ENCODE measurements around the gene RARB. TPM values are rescaled to one million over a fixed set of nuclear protein-coding genes. Genes with fewer than 3 reads are reported as not detected.

RARB gene
- total RNA-seq, 1 experiment from 2014 or later: not detected

GRCh38 chr3:25554376-25554775 lies 126.3 kb downstream of the RARB start:
- Mint-ChIP-seq H3K27me3 (ENCODE audit: insufficient read depth, unreplicated experiment) (no peaks in the 10 kb centered on the region), H3K4me3 (ENCODE audit: unreplicated experiment) (no peak overlapping the region), H3K27ac (ENCODE audit: low read depth, unreplicated experiment) (no peak overlapping the region), H3K9me3 (ENCODE audit: unreplicated experiment) (no peaks in the 10 kb centered on the region), H3K36me3 (ENCODE audit: insufficient read depth, unreplicated experiment) (no peaks in the 10 kb centered on the region), H3K4me1 (ENCODE audit: insufficient read depth, unreplicated experiment) (no peaks in the 10 kb centered on the region)
- no peak for DNase-seq (ENCODE audit: unreplicated experiment)
- intact Hi-C loops (cut with micrococcal nuclease): no loop called here
- POLR2A ChIA-PET: no interaction called here
- TF ChIP-seq, protein P1, sequence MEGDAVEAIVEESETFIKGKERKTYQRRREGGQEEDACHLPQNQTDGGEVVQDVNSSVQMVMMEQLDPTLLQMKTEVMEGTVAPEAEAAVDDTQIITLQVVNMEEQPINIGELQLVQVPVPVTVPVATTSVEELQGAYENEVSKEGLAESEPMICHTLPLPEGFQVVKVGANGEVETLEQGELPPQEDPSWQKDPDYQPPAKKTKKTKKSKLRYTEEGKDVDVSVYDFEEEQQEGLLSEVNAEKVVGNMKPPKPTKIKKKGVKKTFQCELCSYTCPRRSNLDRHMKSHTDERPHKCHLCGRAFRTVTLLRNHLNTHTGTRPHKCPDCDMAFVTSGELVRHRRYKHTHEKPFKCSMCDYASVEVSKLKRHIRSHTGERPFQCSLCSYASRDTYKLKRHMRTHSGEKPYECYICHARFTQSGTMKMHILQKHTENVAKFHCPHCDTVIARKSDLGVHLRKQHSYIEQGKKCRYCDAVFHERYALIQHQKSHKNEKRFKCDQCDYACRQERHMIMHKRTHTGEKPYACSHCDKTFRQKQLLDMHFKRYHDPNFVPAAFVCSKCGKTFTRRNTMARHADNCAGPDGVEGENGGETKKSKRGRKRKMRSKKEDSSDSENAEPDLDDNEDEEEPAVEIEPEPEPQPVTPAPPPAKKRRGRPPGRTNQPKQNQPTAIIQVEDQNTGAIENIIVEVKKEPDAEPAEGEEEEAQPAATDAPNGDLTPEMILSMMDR (IDR thresholded peaks at IDR 0.05; ENCODE audit: unreplicated experiment): no peak
- CTCF ChIA-PET: no interaction called here
- no TSS peak for BruUV-seq (replicated peaks)

DNA sequence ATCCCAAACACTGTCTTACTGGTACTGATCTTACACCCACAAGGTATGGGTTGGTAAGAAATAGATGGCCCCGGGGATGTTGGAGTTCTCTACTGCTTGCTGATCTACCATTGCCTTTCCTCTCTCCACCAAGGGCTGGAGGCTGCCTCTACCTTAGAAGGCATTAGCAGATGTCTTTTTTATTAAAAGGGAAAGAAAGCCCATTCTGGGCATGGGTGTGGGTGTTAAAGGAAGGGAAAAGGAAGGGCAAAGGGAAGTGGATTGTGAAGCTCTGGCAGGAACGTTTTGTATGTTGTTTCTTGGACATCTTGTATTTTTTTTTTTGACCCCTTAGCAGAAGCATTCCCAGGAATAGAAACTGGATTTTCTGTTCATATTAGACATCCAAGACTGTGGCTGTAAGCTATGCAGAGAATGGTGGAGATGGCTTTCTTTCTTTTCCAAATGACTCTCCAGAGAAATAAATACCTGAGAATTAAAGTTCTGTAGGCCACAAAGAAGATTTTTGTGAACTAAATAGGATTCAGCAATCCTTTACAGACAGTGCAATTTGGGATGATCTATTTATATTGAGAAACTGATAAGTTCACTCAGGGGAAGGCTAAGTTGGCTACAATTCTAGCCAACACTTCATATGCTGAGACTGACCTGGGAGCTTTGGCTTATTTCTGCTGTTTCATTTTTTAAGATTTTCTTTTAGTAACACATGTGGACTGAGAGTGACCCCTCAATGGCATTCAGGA lies 127.8 kb downstream of the RARB start:
- no peak for DNase-seq (ENCODE audit: unreplicated experiment)
- BruUV-seq (replicated peaks): no TSS peak
- Mint-ChIP-seq H3K9me3 (ENCODE audit: unreplicated experiment) (no peaks in the 10 kb centered on the region), H3K27ac (ENCODE audit: low read depth, unreplicated experiment) (no peak overlapping the region), H3K27me3 (ENCODE audit: insufficient read depth, unreplicated experiment) (no peaks in the 10 kb centered on the region), H3K36me3 (ENCODE audit: insufficient read depth, unreplicated experiment) (no peaks in the 10 kb centered on the region), H3K4me3 (ENCODE audit: unreplicated experiment) (no peak overlapping the region), H3K4me1 (ENCODE audit: insufficient read depth, unreplicated experiment) (no peaks in the 10 kb centered on the region)
- ChIA-PET POLR2A (no interaction called here), CTCF (interaction anchor here (0.6 to 1.0 kb wide), 3 partner anchors 19 to 37 kb away, joined by 3 to 5 read pairs (median 3); no protein-coding TSS in a partner anchor)
- intact Hi-C loops (cut with micrococcal nuclease): no loop called here
- TF ChIP-seq, protein P1 (IDR thresholded peaks at IDR 0.05; ENCODE audit: unreplicated experiment): no peak

GRCh38 chr3:25556447-25556846 lies 128.4 kb downstream of the RARB start:
- no peak overlapping the region for H3K27ac Mint-ChIP-seq (ENCODE audit: low read depth, unreplicated experiment)
- BruUV-seq (replicated peaks): no TSS peak
- intact Hi-C loops (cut with micrococcal nuclease): no loop called here
- ChIA-PET POLR2A (no interaction called here), CTCF (interaction anchor here (1.0 kb wide), 1 partner anchor 30 kb away, joined by 3 read pairs; no protein-coding TSS in a partner anchor)
- no peak for DNase-seq (ENCODE audit: unreplicated experiment)
- H3K9me3 Mint-ChIP-seq (ENCODE audit: unreplicated experiment): no peaks in the 10 kb centered on the region
- TF ChIP-seq, protein P1 (IDR thresholded peaks at IDR 0.05; ENCODE audit: unreplicated experiment): no peak
- H3K27me3 Mint-ChIP-seq (ENCODE audit: insufficient read depth, unreplicated experiment): no peaks in the 10 kb centered on the region
- H3K4me3 Mint-ChIP-seq (ENCODE audit: unreplicated experiment): no peak overlapping the region
- H3K4me1 Mint-ChIP-seq (ENCODE audit: insufficient read depth, unreplicated experiment): no peaks in the 10 kb centered on the region
- H3K36me3 Mint-ChIP-seq (ENCODE audit: insufficient read depth, unreplicated experiment): no peaks in the 10 kb centered on the region

GRCh38 chr3:25557694-25558093 lies 129.6 kb downstream of the RARB start:
- CTCF ChIA-PET: interaction anchor here (0.7 kb wide), 2 partner anchors 76 to 136 kb away, joined by 3 read pairs; no protein-coding TSS in a partner anchor
- H3K27me3 Mint-ChIP-seq (ENCODE audit: insufficient read depth, unreplicated experiment): no peaks in the 10 kb centered on the region
- H3K4me1 Mint-ChIP-seq (ENCODE audit: insufficient read depth, unreplicated experiment): no peaks in the 10 kb centered on the region
- POLR2A ChIA-PET: no interaction called here
- no peaks in the 10 kb centered on the region for H3K36me3 Mint-ChIP-seq (ENCODE audit: insufficient read depth, unreplicated experiment)
- no TSS peak for BruUV-seq (replicated peaks)
- TF ChIP-seq, protein P1 (IDR thresholded peaks at IDR 0.05; ENCODE audit: unreplicated experiment): no peak
- H3K27ac Mint-ChIP-seq (ENCODE audit: low read depth, unreplicated experiment): no peak overlapping the region
- intact Hi-C loops (cut with micrococcal nuclease): no loop called here
- no peaks in the 10 kb centered on the region for H3K9me3 Mint-ChIP-seq (ENCODE audit: unreplicated experiment)
- H3K4me3 Mint-ChIP-seq (ENCODE audit: unreplicated experiment): no peak overlapping the region
- DNase-seq (ENCODE audit: unreplicated experiment): no peak
